ENCODE measurements around the gene SLC35F4. TPM values are rescaled to one million over a fixed set of nuclear protein-coding genes. Genes with fewer than 3 reads are reported as not detected.

The SLC35F4 gene
- polyA plus RNA-seq, 1 donor from 2014 or later, result 21.0 TPM

DNA sequence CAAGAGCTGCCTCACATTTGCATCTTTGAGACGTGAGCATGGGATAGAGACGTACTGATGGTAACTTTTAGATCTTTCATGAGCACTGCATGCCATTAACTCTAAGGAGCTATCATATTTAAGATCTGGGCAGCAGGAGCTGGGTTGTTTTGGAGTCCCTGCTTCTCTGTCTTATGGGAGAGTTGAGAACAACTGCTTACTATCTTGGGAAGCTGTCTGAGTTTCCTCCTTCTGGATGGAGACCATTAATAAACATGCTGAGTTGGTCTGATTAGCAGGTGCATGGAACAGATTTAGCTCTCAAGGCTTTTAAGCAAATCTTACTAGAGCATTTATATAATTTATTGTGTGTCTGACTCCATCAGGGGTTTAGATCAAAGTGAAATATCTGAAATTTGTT is 252.9 kb downstream of the SLC35F4 start:
- no peak overlapping the region for H3K9ac ChIP-seq (ENCODE audit: low read length)

DNA sequence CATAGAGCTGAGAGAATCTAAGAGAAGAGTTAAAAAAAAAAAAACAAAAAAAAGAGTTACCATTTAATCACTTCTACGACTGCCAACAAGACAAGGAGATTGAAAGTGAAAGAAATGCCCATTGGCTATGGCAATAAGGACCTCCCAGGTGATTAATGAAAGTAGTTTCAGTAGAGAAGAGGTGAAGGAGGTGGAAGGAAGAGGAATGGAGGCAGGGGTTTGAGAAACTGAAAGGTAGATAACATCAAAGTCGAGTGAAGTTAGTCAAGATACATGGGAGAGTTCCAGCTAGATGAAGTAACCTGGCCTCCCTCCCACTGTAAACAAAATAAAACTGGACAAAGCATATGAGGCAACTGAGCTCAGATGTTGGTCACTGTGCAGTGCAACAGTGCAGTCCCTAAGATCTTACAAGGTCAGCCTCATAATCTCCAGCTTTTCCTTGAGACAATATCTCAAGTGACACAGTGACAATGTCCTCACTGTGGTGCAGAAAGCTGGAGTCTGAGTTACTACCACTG is 254.3 kb downstream of the SLC35F4 start:
- Histone ChIP-seq H3K9me2 (ENCODE audit: insufficient read depth, low read length) (no peaks in the 10 kb centered on the region), H4K20me1 (ENCODE audit: insufficient read depth) (no peaks in the 10 kb centered on the region), H3F3A (ENCODE audit: insufficient read depth, low read length, poor library complexity, severe bottlenecking) (no peaks in the 10 kb centered on the region), H3K36me3 (ENCODE audit: insufficient read depth, low read length) (no peaks in the 10 kb centered on the region), H2AFZ (ENCODE audit: low read depth, low read length) (no peak overlapping the region), H3K27me3 (ENCODE audit: insufficient read depth, low read depth, low read length) (no peaks in the 10 kb centered on the region), H3K9ac (ENCODE audit: low read length) (no peak overlapping the region), H3K4me2 (ENCODE audit: low read length) (no peak overlapping the region), H3K27ac (ENCODE audit: low read length) (no peak overlapping the region), H3K4me3 (ENCODE audit: low read length) (no peak overlapping the region), H3K79me2 (replicated peaks; ENCODE audit: insufficient read depth, low read length) (no peaks in the 10 kb centered on the region), H3K9me3 (ENCODE audit: low read length) (no peaks in the 10 kb centered on the region)
- TF ChIP-seq REST (IDR thresholded peaks at IDR 0.05; ENCODE audit: borderline replicate concordance) (no peak), POLR2AphosphoS5 (IDR thresholded peaks at IDR 0.05) (no peak)

More for the DNA sequence above, 252.9 kb downstream of the SLC35F4 start:
- H3K27ac ChIP-seq (ENCODE audit: low read length), result no peak overlapping the region
- no peaks in the 10 kb centered on the region for H3K79me2 ChIP-seq (replicated peaks; ENCODE audit: insufficient read depth, low read length)
- H3K4me3 ChIP-seq (ENCODE audit: low read length), result no peak overlapping the region
- no peak overlapping the region for H3K4me2 ChIP-seq (ENCODE audit: low read length)
- no peaks in the 10 kb centered on the region for H3K9me2 ChIP-seq (ENCODE audit: insufficient read depth, low read length)
- H2AFZ ChIP-seq (ENCODE audit: low read depth, low read length), result no peak overlapping the region
- no peaks in the 10 kb centered on the region for H3F3A ChIP-seq (ENCODE audit: insufficient read depth, low read length, poor library complexity, severe bottlenecking)
- H3K36me3 ChIP-seq (ENCODE audit: insufficient read depth, low read length), result no peaks in the 10 kb centered on the region
- no peaks in the 10 kb centered on the region for H3K9me3 ChIP-seq (ENCODE audit: low read length)
- no peaks in the 10 kb centered on the region for H4K20me1 ChIP-seq (ENCODE audit: insufficient read depth)
- TF ChIP-seq CTCF (IDR thresholded peaks at IDR 0.05; ENCODE audit: poor library complexity, severe bottlenecking), result no peak
- H3K27me3 ChIP-seq (ENCODE audit: insufficient read depth, low read depth, low read length), result no peaks in the 10 kb centered on the region

GRCh38 chr14:57610631-57611030 is 255.3 kb downstream of the SLC35F4 start:
- no peak overlapping the region for H3K4me2 ChIP-seq (ENCODE audit: low read length)
- H3K27me3 ChIP-seq (ENCODE audit: insufficient read depth, low read depth, low read length), result no peaks in the 10 kb centered on the region
- H3K9me3 ChIP-seq (ENCODE audit: low read length), result no peaks in the 10 kb centered on the region
- H3K9me2 ChIP-seq (ENCODE audit: insufficient read depth, low read length), result no peaks in the 10 kb centered on the region
- no peaks in the 10 kb centered on the region for H4K20me1 ChIP-seq (ENCODE audit: insufficient read depth)
- H3K4me3 ChIP-seq (ENCODE audit: low read length), result no peak overlapping the region
- H2AFZ ChIP-seq (ENCODE audit: low read depth, low read length), result no peak overlapping the region
- no peaks in the 10 kb centered on the region for H3K36me3 ChIP-seq (ENCODE audit: insufficient read depth, low read length)
- H3K9ac ChIP-seq (ENCODE audit: low read length), result no peak overlapping the region
- H3K79me2 ChIP-seq (replicated peaks; ENCODE audit: insufficient read depth, low read length), result no peaks in the 10 kb centered on the region
- H3K27ac ChIP-seq (ENCODE audit: low read length), result no peak overlapping the region
- H3F3A ChIP-seq (ENCODE audit: insufficient read depth, low read length, poor library complexity, severe bottlenecking), result no peaks in the 10 kb centered on the region
- TF ChIP-seq RAD21 (conservative IDR thresholded peaks at IDR 0.05) (no peak), CTCF (IDR thresholded peaks at IDR 0.05; ENCODE audit: poor library complexity, severe bottlenecking) (no peak), POLR2AphosphoS5 (IDR thresholded peaks at IDR 0.05) (no peak), EP300 (conservative IDR thresholded peaks at IDR 0.05; ENCODE audit: poor library complexity, severe bottlenecking) (no peak)

Measured in neural cell (in vitro differentiated cells).